ENCODE measurements around the gene TMEM184B.
"Not testable (repeated sequence)": the region's sequence is repeated elsewhere in the genome, so short reads cannot be mapped to it uniquely, and the experiment has no call there.

The TMEM184B gene

GRCh38 chr22:38186429-38186828 is 86.4 kb downstream of the TMEM184B start:
- H3K9me3 ChIP-seq (ENCODE audit: severe bottlenecking), result no peaks in the 10 kb centered on the region
- TF ChIP-seq CTCF (IDR thresholded peaks at IDR 0.05; ENCODE audit: low read depth, low read length), result no peak
- no peaks in the 10 kb centered on the region for H3K27me3 ChIP-seq (ENCODE audit: insufficient read depth, low read depth, severe bottlenecking)
- no peak overlapping the region for H3K27ac ChIP-seq
- DNase-seq, result no peak
- no peaks in the 10 kb centered on the region for H3K36me3 ChIP-seq
- no peak overlapping the region for H3K4me3 ChIP-seq (ENCODE audit: low read depth, low read length)

DNA sequence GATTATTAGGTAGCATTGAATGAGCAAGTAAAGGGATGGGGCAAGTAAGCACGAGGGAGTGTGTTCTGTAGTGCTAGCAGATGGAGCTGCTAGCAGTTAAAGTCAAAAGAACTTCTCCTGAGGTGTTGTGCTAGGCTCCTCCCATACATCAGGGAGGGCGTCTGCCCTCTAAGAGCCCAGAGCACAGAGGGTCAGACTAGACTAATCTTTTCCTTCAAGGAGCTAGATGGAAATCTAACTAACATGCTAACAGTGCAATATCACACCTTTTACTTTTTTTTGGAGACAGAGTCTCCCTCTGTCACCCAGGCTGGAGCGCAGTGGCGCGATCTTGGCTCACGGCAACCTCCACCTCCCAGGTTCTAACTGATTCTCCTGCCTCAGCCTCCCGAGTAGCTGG is 88.0 kb downstream of the TMEM184B start:
- H3K36me3 ChIP-seq, result no peaks in the 10 kb centered on the region
- DNase-seq, result no peak
- TF ChIP-seq CTCF (IDR thresholded peaks at IDR 0.05; ENCODE audit: low read depth, low read length), result no peak
- no peaks in the 10 kb centered on the region for H3K9me3 ChIP-seq (ENCODE audit: severe bottlenecking)
- H3K4me3 ChIP-seq (ENCODE audit: low read depth, low read length), result no peak overlapping the region
- H3K27me3 ChIP-seq (ENCODE audit: insufficient read depth, low read depth, severe bottlenecking), result no peaks in the 10 kb centered on the region
- peak overlapping the region; percentile 21; the same call in 1 of the 2 replicates for H3K27ac ChIP-seq

- H3K27me3 ChIP-seq (ENCODE audit: insufficient read depth, low read depth, severe bottlenecking), result no peaks in the 10 kb centered on the region
- DNase-seq, result peak; percentile 99
- no peaks in the 10 kb centered on the region for H3K36me3 ChIP-seq
- peak within 1 kb of the TSS; percentile 68 for H3K4me3 ChIP-seq (ENCODE audit: low read depth, low read length)
- no peak for TF ChIP-seq CTCF (IDR thresholded peaks at IDR 0.05; ENCODE audit: low read depth, low read length)
- H3K27ac ChIP-seq, result peak within 1 kb of the TSS; percentile 81
- no peaks in the 10 kb centered on the region for H3K9me3 ChIP-seq (ENCODE audit: severe bottlenecking)
Measured at GRCh38 chr22:38181453-38182200, 91.2 kb downstream of the TMEM184B start, which contains the start of gene PLA2G6. Gene PLA2G6, minus strand, starts transcription at chr22:38181830. Its CDS starts 12,404 bp downstream, at chr22:38169426.

DNA sequence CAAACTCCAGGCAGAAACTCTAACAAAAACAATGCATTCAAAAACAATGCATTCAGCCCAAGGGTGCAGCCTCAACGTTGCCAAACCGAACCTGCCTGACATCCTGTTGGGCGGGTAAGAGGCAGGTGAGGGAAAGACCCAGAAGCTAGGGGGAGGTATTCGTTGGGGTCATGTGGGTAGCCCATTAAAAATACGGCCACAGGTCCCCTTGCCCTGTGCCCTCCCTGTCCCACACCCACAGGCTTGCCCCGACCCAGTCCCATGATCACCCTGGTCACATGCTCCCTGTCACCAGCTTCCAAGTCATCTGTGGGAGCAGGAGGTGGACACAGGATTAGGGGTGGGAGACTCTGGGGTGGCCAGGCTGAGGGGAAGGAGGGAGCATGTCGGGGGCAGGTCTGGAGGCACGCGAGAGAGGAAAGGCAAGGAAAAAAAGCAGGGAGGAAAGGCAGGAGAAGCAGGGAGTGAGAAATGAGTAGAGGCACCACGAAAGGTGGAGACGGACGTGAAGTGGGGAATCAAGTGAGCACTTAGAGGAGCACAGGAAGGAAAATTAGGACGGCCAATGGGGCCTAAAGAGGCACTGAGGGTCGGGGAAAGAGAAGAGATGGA is 91.9 kb downstream of the TMEM184B start:
- Histone ChIP-seq H3K9me3 (ENCODE audit: severe bottlenecking) (no peaks in the 10 kb centered on the region), H3K36me3 (no peaks in the 10 kb centered on the region), H3K27ac (peak overlapping the region; percentile 81), H3K27me3 (ENCODE audit: insufficient read depth, low read depth, severe bottlenecking) (no peaks in the 10 kb centered on the region), H3K4me3 (ENCODE audit: low read depth, low read length) (peak overlapping the region; percentile 68)
- DNase-seq, result peak; percentile 39
- TF ChIP-seq CTCF (IDR thresholded peaks at IDR 0.05; ENCODE audit: low read depth, low read length), result no peak

DNA sequence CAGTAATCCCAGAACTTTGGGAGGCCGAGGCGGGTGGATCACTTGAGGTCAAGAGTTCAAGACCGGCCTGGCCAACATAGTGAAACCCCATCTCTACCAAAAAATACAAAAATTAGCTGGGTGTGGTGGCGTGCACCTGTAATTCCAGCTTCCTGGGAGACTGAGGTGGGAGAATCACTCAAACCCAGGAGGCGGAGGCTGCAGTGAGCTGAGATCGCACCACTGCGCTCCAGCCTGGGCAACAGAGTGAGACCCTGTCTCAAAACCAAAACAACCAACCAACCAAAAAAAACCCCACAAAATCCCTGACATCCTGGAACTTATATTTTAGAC is 94.2 kb downstream of the TMEM184B start:
- H3K27me3 ChIP-seq (ENCODE audit: insufficient read depth, low read depth, severe bottlenecking); H3K27ac ChIP-seq; H3K9me3 ChIP-seq (ENCODE audit: severe bottlenecking); H3K36me3 ChIP-seq; H3K4me3 ChIP-seq (ENCODE audit: low read depth, low read length); DNase-seq: not testable (repeated sequence)

- Histone ChIP-seq H3K4me3 (ENCODE audit: low read depth, low read length) (no peak overlapping the region), H3K27ac (no peak overlapping the region), H3K27me3 (ENCODE audit: insufficient read depth, low read depth, severe bottlenecking) (no peaks in the 10 kb centered on the region), H3K9me3 (ENCODE audit: severe bottlenecking) (no peaks in the 10 kb centered on the region), H3K36me3 (no peaks in the 10 kb centered on the region)
- DNase-seq, result no peak
- no peak for TF ChIP-seq CTCF (IDR thresholded peaks at IDR 0.05; ENCODE audit: low read depth, low read length)
Measured at GRCh38 chr22:38177926-38178604, 94.7 kb downstream of the TMEM184B start.

GRCh38 chr22:38177571-38177925 is 95.3 kb downstream of the TMEM184B start:
- not testable (repeated sequence) for DNase-seq; H3K4me3 ChIP-seq (ENCODE audit: low read depth, low read length); H3K9me3 ChIP-seq (ENCODE audit: severe bottlenecking); H3K36me3 ChIP-seq; H3K27ac ChIP-seq; H3K27me3 ChIP-seq (ENCODE audit: insufficient read depth, low read depth, severe bottlenecking)

All from WERI-Rb-1 (cell line).